ENCODE data around the gene C6orf89.

- no peak for TF ChIP-seq EZH2 (IDR thresholded peaks at IDR 0.05; ENCODE audit: borderline replicate concordance, low read depth, low read length, poor library complexity, severe bottlenecking)
- no peak for TF ChIP-seq CTCF (conservative IDR thresholded peaks at IDR 0.05; ENCODE audit: low read depth, low read length)
Measured at GRCh38 chr6:36847991-36848390, 37.8 kb upstream of the C6orf89 start.
